Transverse colon (tissue), 4 donors: ENCODE measurements around the gene CLDN22. TPM values are rescaled to one million over a fixed set of nuclear protein-coding genes. Genes with fewer than 3 reads are reported as not detected.

Experiments
- DNase-seq: peaks from one replicate; pipeline ENCODE4 v3.0.0-alpha.2; 2019
- H3K27ac ChIP-seq, 4 donors: fragments of 200-600 bp; sonication (generic); 2 replicates each; pipeline ENCODE4 v1.5.1; 2016 to 2018; ENCODE audit warnings: inconsistent platforms in 4 of 4
- H3K27me3 ChIP-seq: fragments of 200-600 bp; sonication (generic); 2 replicates; pipeline ENCODE4 v1.5.1; 2017; ENCODE audit warnings: inconsistent platforms
- H3K36me3 ChIP-seq, 4 donors: fragments of 200-600 bp; sonication (generic); 2 replicates each; pipeline ENCODE4 v1.5.1; 2017 to 2019; ENCODE audit warnings: inconsistent platforms in 4 of 4
- H3K4me1 ChIP-seq, 4 donors: fragments of 200-600 bp; sonication (generic); 2 replicates each; pipeline ENCODE4 v1.5.1; 2017 to 2020; ENCODE audit warnings: inconsistent platforms in 4 of 4
- H3K4me3 ChIP-seq, 4 donors: fragments of 200-600 bp; sonication (generic); 1 replicate in 1 of 4; 2 replicates in 3 of 4; pipeline versions ENCODE4 v1.5.1 to v1.6.1; 2017 to 2019; ENCODE audit warnings: inconsistent platforms in 4 of 4
- H3K9me3 ChIP-seq, 2 donors: fragments of 200-600 bp; sonication (generic); 2 replicates each; pipeline ENCODE4 v1.5.1; 2017 to 2019; ENCODE audit warnings: inconsistent platforms in 2 of 2
- EP300 ChIP-seq: sonication (generic); formaldehyde crosslinking; IDR thresholded peaks from one replicate; pipeline ENCODE4 v1.6.1; 2017; ENCODE audit warnings: antibody characterized with exemption, low read depth
- POLR2A ChIP-seq: fragments of 450-650 bp; IDR thresholded peaks from one replicate; pipeline ENCODE4 v1.6.1; 2016; ENCODE audit warnings: antibody characterized with exemption, mild to moderate bottlenecking, moderate library complexity
- POLR2AphosphoS5 ChIP-seq, 3 donors: sonication (generic); formaldehyde crosslinking; IDR thresholded peaks; one replicate each; pipeline ENCODE4 v1.6.1; 2016; ENCODE audit warnings: antibody characterized with exemption in 3 of 3
- WGBS, 2 donors: methylation state at CpG; one replicate each; pipeline ENCODE4 v1.1.5; 2018; ENCODE audit warnings: low coverage in 1 of 2; 5-methylcytosine and 5-hydroxymethylcytosine counted together
- in situ Hi-C, 4 donors: fragments of 200-750 bp; cut with MboI; loops; one replicate each; pipeline versions ENCODE4 v1.15.0 to v1.15.1; 2017; ENCODE audit warnings: low sequenced_read_pairs in 3 of 4, low pct_ligation_motif_present in 1 of 4, low pct_unique_long_range_greater_than_20kb in 1 of 4
- intact Hi-C: fragments of 100-400 bp; cut with DNase I; formaldehyde crosslinking; loops from one replicate; pipeline ENCODE4 v1.15.1; 2023; ENCODE audit warnings: low total_unique reads
- total RNA-seq, 4 donors: library from RNA; depleted of rRNA; stranded (reverse); fragments of >200 nt; gene quantifications; one replicate each; pipeline ENCODE4 v1.1.0, GENCODE V29; 2016
- TF ChIP-seq, protein P1 (sequence below), 5 experiments: fragments of 200-600 bp in 3 of 5; fragments of 450-650 bp in 2 of 5; sonication (generic) in 3 of 5; IDR thresholded peaks; 1 replicate in 2 of 5; 2 replicates in 3 of 5; pipeline ENCODE4 v1.5.1; 2016 to 2017; ENCODE audit warnings: antibody characterized with exemption in 5 of 5, inconsistent platforms in 3 of 5, mild to moderate bottlenecking in 2 of 5, moderate library complexity in 1 of 5

The CLDN22 gene
- total RNA-seq, 4 donors from 2014 or later = not detected

DNA sequence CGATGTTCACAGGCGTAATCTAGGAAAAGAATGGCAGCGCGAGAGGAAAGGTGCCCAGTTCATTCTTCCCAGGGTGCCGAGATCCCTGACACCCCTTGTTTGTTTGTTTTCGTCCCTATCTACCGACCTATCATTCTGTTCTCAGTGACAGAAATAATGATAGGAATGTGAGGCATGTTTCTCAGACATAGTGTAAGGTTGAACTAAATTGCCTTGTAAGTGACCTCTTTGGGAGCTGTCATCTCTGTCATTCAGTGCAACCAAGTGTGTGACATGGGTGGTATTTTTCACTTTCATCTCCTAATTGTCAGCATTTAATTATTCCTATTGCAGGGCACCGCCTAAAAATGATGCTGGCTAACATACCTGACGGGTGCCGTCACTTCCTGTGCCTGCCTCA, 24.4 kb downstream of the CLDN22 start:
- H3K36me3 ChIP-seq = no peaks in the 10 kb centered on the region
- H3K4me1 ChIP-seq = peaks cover 0 to 4% (median 0%) of the 10 kb centered on the region in 4 donors
- TF ChIP-seq POLR2A = no peak
- in situ Hi-C loops (no loop called here), intact Hi-C loops (no loop called here)
- H3K4me3 ChIP-seq = no peak overlapping the region
- no peaks in the 10 kb centered on the region for H3K9me3 ChIP-seq
- WGBS, 2 donors = 93 to 96% methylated on average over 10 of the region's 10 CpGs
- no peaks in the 10 kb centered on the region for H3K27me3 ChIP-seq
- no peak for DNase-seq
- H3K27ac ChIP-seq = no peak overlapping the region

DNA sequence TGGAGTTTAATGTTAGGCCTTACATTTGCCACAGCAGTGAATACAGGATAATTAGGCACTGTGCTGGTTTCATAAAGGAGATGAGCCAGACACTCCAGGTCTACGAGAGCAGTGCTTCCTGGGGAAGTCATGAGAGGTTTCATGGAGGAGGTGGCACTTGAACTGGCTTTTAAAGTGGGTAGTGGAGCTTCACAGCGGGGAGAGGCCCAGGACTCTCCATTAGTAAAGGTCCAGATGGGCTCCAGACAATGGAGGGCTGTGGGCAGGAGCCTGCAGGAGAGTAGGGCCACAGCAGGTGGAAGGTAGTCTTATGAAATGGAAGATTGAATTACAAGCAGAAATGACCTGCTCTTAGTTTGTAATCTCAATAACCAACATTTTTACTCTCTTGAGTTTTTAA, 29.0 kb downstream of the CLDN22 start:
- no peaks in the 10 kb centered on the region for H3K36me3 ChIP-seq
- intact Hi-C loops (no loop called here), in situ Hi-C loops (no loop called here)
- TF ChIP-seq, protein P1, sequence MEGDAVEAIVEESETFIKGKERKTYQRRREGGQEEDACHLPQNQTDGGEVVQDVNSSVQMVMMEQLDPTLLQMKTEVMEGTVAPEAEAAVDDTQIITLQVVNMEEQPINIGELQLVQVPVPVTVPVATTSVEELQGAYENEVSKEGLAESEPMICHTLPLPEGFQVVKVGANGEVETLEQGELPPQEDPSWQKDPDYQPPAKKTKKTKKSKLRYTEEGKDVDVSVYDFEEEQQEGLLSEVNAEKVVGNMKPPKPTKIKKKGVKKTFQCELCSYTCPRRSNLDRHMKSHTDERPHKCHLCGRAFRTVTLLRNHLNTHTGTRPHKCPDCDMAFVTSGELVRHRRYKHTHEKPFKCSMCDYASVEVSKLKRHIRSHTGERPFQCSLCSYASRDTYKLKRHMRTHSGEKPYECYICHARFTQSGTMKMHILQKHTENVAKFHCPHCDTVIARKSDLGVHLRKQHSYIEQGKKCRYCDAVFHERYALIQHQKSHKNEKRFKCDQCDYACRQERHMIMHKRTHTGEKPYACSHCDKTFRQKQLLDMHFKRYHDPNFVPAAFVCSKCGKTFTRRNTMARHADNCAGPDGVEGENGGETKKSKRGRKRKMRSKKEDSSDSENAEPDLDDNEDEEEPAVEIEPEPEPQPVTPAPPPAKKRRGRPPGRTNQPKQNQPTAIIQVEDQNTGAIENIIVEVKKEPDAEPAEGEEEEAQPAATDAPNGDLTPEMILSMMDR (IDR thresholded peaks at IDR 0.05) = no peak
- TF ChIP-seq POLR2A = no peak
- TF ChIP-seq POLR2AphosphoS5 (IDR thresholded peaks at IDR 0.05) = no peak
- TF ChIP-seq EP300 = no peak
- no peak overlapping the region for H3K27ac ChIP-seq
- no peaks in the 10 kb centered on the region for H3K27me3 ChIP-seq
- no peak for DNase-seq
- no peaks in the 10 kb centered on the region for H3K9me3 ChIP-seq
- no peak overlapping the region for H3K4me3 ChIP-seq
- 78% methylated on average over 2 of the region's 2 CpGs; no CpG with 5 or more reads in 1 of the 2 donors for WGBS, 2 donors
- no peaks in the 10 kb centered on the region for H3K4me1 ChIP-seq

DNA sequence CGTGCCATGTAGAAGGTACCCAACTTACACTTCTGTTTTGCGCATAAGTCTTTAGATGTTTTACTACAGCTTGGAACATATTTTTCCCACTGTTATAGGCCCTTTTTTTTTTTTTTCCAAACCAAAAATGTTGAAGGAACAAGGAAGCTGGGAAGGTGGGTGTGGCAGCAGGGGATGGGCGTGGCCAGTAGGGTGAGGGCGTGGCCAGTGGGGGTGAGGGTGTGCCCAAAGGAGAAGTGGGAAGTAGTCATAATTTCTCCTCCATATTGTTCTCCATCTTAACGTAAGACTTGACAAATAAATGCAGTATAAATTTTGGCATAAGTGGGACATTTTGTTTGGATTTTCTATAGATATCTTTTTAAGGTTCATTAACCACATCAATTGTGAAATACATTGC, 30.4 kb downstream of the CLDN22 start:
- intact Hi-C loops = no loop called here

DNA sequence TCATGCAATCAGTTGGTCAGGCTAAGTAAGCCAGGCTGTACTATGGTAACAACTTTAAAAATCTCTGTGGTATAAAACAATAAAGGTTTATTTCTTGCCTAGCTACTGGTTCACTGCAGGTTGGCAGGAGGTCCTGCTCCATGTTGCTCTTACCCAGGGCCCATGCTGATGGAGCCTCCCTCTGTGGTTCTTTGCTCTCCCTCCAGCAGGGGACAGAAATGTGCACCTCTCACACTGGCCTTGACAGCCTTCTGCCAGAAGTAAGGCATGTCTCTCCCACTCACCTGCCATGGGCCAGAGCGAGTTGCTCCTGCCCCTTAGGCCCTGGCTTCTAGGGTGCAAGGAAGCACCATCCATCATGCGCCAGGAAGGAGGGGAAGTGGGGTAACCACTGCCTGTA, 31.1 kb downstream of the CLDN22 start:
- TF ChIP-seq POLR2A = no peak
- TF ChIP-seq EP300 = no peak
- TF ChIP-seq, protein P1 (IDR thresholded peaks at IDR 0.05) = no peak
- TF ChIP-seq POLR2AphosphoS5 (IDR thresholded peaks at IDR 0.05) = no peak
- in situ Hi-C loops (no loop called here), intact Hi-C loops (no loop called here)
- 85% methylated on average over 2 of the region's 2 CpGs; no CpG with 5 or more reads in 1 of the 2 donors for WGBS, 2 donors
- H3K4me3 ChIP-seq = no peak overlapping the region
- H3K27me3 ChIP-seq = no peaks in the 10 kb centered on the region
- H3K4me1 ChIP-seq = peaks cover 0 to 4% (median 0%) of the 10 kb centered on the region in 4 donors
- DNase-seq = no peak
- no peak overlapping the region for H3K27ac ChIP-seq
- H3K36me3 ChIP-seq = no peaks in the 10 kb centered on the region
- no peaks in the 10 kb centered on the region for H3K9me3 ChIP-seq

More for the DNA sequence above, 30.4 kb downstream of the CLDN22 start:
- 78 to 80% methylated on average over 5 of the region's 5 CpGs for WGBS, 2 donors
- in situ Hi-C loops = no loop called here
- Histone ChIP-seq H3K4me1 (no peaks in the 10 kb centered on the region), H3K27ac (no peak overlapping the region), H3K36me3 (no peaks in the 10 kb centered on the region), H3K4me3 (no peak overlapping the region), H3K27me3 (no peaks in the 10 kb centered on the region), H3K9me3 (no peaks in the 10 kb centered on the region)
- no peak for TF ChIP-seq POLR2A
- TF ChIP-seq EP300 = no peak
- no peak for TF ChIP-seq POLR2AphosphoS5 (IDR thresholded peaks at IDR 0.05)
- TF ChIP-seq, protein P1 (IDR thresholded peaks at IDR 0.05) = no peak
- no peak for DNase-seq

DNA sequence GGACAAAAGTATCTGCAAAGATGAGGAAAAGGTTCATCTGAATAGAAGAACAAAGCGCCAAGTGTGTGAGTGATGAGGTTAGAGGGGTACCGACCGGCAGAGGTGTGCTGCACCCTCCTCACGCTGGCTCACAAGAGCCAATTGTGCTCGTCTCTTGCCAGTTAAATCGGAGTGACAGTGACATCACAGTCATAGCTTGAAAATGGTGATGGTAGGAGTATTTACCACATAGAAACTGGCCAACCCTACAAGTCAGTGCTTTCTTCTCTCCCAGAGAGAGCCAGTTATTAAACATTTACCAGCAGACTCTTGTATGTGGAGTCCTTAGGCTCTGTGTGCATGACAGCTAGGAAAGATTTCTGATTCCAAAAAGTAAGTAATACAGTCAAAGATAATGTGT, 32.4 kb downstream of the CLDN22 start:
- in situ Hi-C loops = no loop called here
- DNase-seq = no peak
- WGBS, 2 donors = 94 to 95% methylated on average over 6 of the region's 6 CpGs
- Histone ChIP-seq H3K27me3 (no peaks in the 10 kb centered on the region), H3K4me3 (no peak overlapping the region), H3K27ac (no peak overlapping the region), H3K4me1 (peaks cover 0 to 6% (median 0%) of the 10 kb centered on the region in 4 donors), H3K36me3 (no peaks in the 10 kb centered on the region), H3K9me3 (no peaks in the 10 kb centered on the region)
- TF ChIP-seq EP300 = no peak
- TF ChIP-seq, protein P1 (IDR thresholded peaks at IDR 0.05) = no peak
- TF ChIP-seq POLR2AphosphoS5 (IDR thresholded peaks at IDR 0.05) = no peak
- TF ChIP-seq POLR2A = no peak
- intact Hi-C loops = no loop called here
